ENCODE data around the gene TREML2.
"Not testable (repeated sequence)": the region's sequence is repeated elsewhere in the genome, so short reads cannot be mapped to it uniquely, and the experiment has no call there.

Gene TREML2

GRCh38 chr6:41200901-41201763 is at the start of gene TREML2:
Gene TREML2, minus strand, starts transcription at chr6:41201149. Its CDS starts 141 bp downstream, at chr6:41201008.
- H3K4me3 ChIP-seq (ENCODE audit: insufficient read length, low read depth) = no peak within 1 kb of the TSS
- no peaks in the 10 kb centered on the region for H3K27me3 ChIP-seq (ENCODE audit: insufficient read depth, insufficient read length)
- DNase-seq (ENCODE audit: low read depth, low spot score) = no peak
- TF ChIP-seq SUZ12 (IDR thresholded peaks at IDR 0.05; ENCODE audit: extremely low read depth, insufficient read depth, insufficient read length) (no peak), YY1 (IDR thresholded peaks at IDR 0.05; ENCODE audit: insufficient read depth, insufficient read length) (no peak), ZNF274 (IDR thresholded peaks at IDR 0.05; ENCODE audit: low read depth, low read length) (no peak)
- no peak within 1 kb of the TSS for H3K9ac ChIP-seq (ENCODE audit: insufficient read length, low read depth)
- H3K4me1 ChIP-seq (ENCODE audit: insufficient read depth, insufficient read length) = peaks cover 2% of the 10 kb centered on the region
- H3K9me3 ChIP-seq (ENCODE audit: insufficient read depth, low read length) = no peaks in the 10 kb centered on the region
- no peaks in the 10 kb centered on the region for H3K36me3 ChIP-seq (ENCODE audit: insufficient read depth, insufficient read length, low read length)

- Histone ChIP-seq H3K27me3 (ENCODE audit: insufficient read depth, insufficient read length) (no peaks in the 10 kb centered on the region), H3K4me3 (ENCODE audit: insufficient read length, low read depth) (no peak overlapping the region), H3K9me3 (ENCODE audit: insufficient read depth, low read length) (no peaks in the 10 kb centered on the region), H3K4me1 (ENCODE audit: insufficient read depth, insufficient read length) (no peaks in the 10 kb centered on the region), H3K36me3 (ENCODE audit: insufficient read depth, insufficient read length, low read length) (no peaks in the 10 kb centered on the region), H3K9ac (ENCODE audit: insufficient read length, low read depth) (no peak overlapping the region)
- TF ChIP-seq SUZ12 (IDR thresholded peaks at IDR 0.05; ENCODE audit: extremely low read depth, insufficient read depth, insufficient read length) (no peak), YY1 (IDR thresholded peaks at IDR 0.05; ENCODE audit: insufficient read depth, insufficient read length) (no peak), ZNF274 (IDR thresholded peaks at IDR 0.05; ENCODE audit: low read depth, low read length) (no peak)
- DNase-seq (ENCODE audit: low read depth, low spot score) = no peak
Observed at GRCh38 chr6:41247882-41248705, 47.1 kb upstream of the TREML2 start.

- no peaks in the 10 kb centered on the region for H3K27me3 ChIP-seq (ENCODE audit: insufficient read depth, insufficient read length)
- no peaks in the 10 kb centered on the region for H3K9me3 ChIP-seq (ENCODE audit: insufficient read depth, low read length)
- no peaks in the 10 kb centered on the region for H3K36me3 ChIP-seq (ENCODE audit: insufficient read depth, insufficient read length, low read length)
- no peak overlapping the region for H3K9ac ChIP-seq (ENCODE audit: insufficient read length, low read depth)
- H3K4me3 ChIP-seq (ENCODE audit: insufficient read length, low read depth) = no peak overlapping the region
- TF ChIP-seq ZNF274 (IDR thresholded peaks at IDR 0.05; ENCODE audit: low read depth, low read length) (no peak), SUZ12 (IDR thresholded peaks at IDR 0.05; ENCODE audit: extremely low read depth, insufficient read depth, insufficient read length) (no peak), YY1 (IDR thresholded peaks at IDR 0.05; ENCODE audit: insufficient read depth, insufficient read length) (no peak)
- DNase-seq (ENCODE audit: low read depth, low spot score) = no peak
- H3K4me1 ChIP-seq (ENCODE audit: insufficient read depth, insufficient read length) = no peaks in the 10 kb centered on the region
Observed at GRCh38 chr6:41247288-41247865, 46.4 kb upstream of the TREML2 start.

DNA sequence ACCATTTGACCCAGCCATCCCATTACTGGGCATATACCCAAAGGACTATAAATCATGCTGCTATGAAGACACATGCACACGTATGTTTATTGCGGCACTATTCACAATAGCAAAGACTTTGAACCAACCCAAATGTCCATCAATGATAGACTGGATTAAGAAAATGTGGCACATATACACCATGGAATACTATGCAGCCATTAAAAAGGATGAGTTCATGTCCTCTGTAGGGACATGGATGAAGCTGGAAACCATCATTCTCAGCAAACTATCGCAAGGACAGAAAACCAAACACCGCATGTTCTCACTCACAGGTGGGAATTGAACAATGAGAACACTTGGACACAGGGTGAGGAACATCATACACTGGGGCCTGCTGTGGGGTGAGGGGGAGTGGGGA is 45.6 kb upstream of the TREML2 start:
- H3K9ac ChIP-seq (ENCODE audit: insufficient read length, low read depth); H3K4me1 ChIP-seq (ENCODE audit: insufficient read depth, insufficient read length); H3K27me3 ChIP-seq (ENCODE audit: insufficient read depth, insufficient read length); H3K36me3 ChIP-seq (ENCODE audit: insufficient read depth, insufficient read length, low read length); H3K9me3 ChIP-seq (ENCODE audit: insufficient read depth, low read length); DNase-seq (ENCODE audit: low read depth, low spot score); H3K4me3 ChIP-seq (ENCODE audit: insufficient read length, low read depth): not testable (repeated sequence)

GRCh38 chr6:41239467-41240159 is 38.7 kb upstream of the TREML2 start:
- peak; percentile 30 for DNase-seq (ENCODE audit: low read depth, low spot score)
- Histone ChIP-seq H3K9me3 (ENCODE audit: insufficient read depth, low read length) (no peaks in the 10 kb centered on the region), H3K27me3 (ENCODE audit: insufficient read depth, insufficient read length) (no peaks in the 10 kb centered on the region), H3K9ac (ENCODE audit: insufficient read length, low read depth) (no peak overlapping the region), H3K4me3 (ENCODE audit: insufficient read length, low read depth) (peak overlapping the region; percentile 26), H3K4me1 (ENCODE audit: insufficient read depth, insufficient read length) (no peaks in the 10 kb centered on the region), H3K36me3 (ENCODE audit: insufficient read depth, insufficient read length, low read length) (no peaks in the 10 kb centered on the region)
- TF ChIP-seq YY1 (IDR thresholded peaks at IDR 0.05; ENCODE audit: insufficient read depth, insufficient read length) (no peak), ZNF274 (IDR thresholded peaks at IDR 0.05; ENCODE audit: low read depth, low read length) (no peak), SUZ12 (IDR thresholded peaks at IDR 0.05; ENCODE audit: extremely low read depth, insufficient read depth, insufficient read length) (no peak)

- H3K4me1 ChIP-seq (ENCODE audit: insufficient read depth, insufficient read length) = no peaks in the 10 kb centered on the region
- H3K4me3 ChIP-seq (ENCODE audit: insufficient read length, low read depth) = no peak overlapping the region
- TF ChIP-seq ZNF274 (IDR thresholded peaks at IDR 0.05; ENCODE audit: low read depth, low read length) = no peak
- TF ChIP-seq SUZ12 (IDR thresholded peaks at IDR 0.05; ENCODE audit: extremely low read depth, insufficient read depth, insufficient read length) = no peak
- no peak for TF ChIP-seq YY1 (IDR thresholded peaks at IDR 0.05; ENCODE audit: insufficient read depth, insufficient read length)
- H3K27me3 ChIP-seq (ENCODE audit: insufficient read depth, insufficient read length) = no peaks in the 10 kb centered on the region
- H3K9ac ChIP-seq (ENCODE audit: insufficient read length, low read depth) = no peak overlapping the region
- no peaks in the 10 kb centered on the region for H3K36me3 ChIP-seq (ENCODE audit: insufficient read depth, insufficient read length, low read length)
- DNase-seq (ENCODE audit: low read depth, low spot score) = no peak
- no peaks in the 10 kb centered on the region for H3K9me3 ChIP-seq (ENCODE audit: insufficient read depth, low read length)
Observed at GRCh38 chr6:41237128-41237527, 36.2 kb upstream of the TREML2 start.
